NK-92 (cell line): ENCODE results near the gene RNF123.
A peak's percentile ranks its signal among the peaks of the same experiment; 100 is the strongest.

Experiments
- DNase-seq: peaks from one replicate; lab custom pipeline; 2025; ENCODE audit not compliant: unreplicated experiment; lab: John Stamatoyannopoulos, UW

RNF123 gene

DNA sequence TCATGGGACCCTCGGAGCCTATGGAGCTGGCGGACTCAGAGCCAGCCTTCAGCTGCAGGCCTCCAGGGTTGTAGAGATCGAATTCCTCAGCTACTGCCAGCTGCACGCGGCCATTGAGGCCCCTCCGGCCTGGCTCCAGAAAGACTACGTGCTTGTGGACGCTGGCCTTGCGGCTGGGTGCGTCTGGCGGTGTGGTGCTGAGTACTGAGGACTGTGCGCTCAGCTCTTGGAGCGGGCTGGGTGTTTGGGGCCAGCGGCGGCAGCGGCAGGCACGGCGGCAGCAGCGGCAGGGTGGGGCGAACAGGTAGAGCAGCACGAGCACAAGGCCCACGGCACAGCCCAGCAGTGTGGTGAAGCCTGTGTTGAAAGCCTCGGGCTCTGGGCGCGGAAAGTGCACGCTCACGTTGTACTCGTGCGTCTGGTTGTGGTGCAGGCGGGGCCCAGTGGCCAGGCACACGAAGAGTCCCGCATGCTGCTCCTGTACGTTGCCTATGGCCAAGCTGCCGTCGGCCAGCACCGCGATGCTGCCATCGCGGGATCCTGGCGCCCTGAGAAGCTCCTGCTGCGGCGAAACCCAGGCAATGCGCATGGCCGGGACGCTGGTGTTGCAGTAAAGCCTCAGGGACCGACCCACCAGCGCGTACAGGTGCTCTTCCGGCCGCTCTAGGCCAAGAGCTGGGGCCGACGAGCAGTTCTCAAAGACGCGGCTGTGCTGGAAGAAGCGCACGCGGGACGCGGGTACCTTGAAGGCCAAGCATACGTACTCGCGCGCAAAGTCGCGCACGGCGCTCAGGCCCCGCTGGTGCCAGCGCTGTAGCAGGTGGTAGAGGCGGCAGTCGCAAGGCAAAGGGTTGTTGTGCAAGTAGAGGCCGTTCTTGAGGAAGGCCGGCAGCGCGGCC is 28.9 kb downstream of the RNF123 start:
- no peak for DNase-seq

- DNase-seq: no peak
Observed at GRCh38 chr3:49718858-49719213, 29.5 kb downstream of the RNF123 start.

GRCh38 chr3:49719214-49719884 is 30.0 kb downstream of the RNF123 start, which contains the start of gene AMIGO3:
Gene AMIGO3 (minus strand): TSS chr3:49719684. CDS start chr3:49719465, 219 bp downstream.
- DNase-seq: peak; percentile 15

DNA sequence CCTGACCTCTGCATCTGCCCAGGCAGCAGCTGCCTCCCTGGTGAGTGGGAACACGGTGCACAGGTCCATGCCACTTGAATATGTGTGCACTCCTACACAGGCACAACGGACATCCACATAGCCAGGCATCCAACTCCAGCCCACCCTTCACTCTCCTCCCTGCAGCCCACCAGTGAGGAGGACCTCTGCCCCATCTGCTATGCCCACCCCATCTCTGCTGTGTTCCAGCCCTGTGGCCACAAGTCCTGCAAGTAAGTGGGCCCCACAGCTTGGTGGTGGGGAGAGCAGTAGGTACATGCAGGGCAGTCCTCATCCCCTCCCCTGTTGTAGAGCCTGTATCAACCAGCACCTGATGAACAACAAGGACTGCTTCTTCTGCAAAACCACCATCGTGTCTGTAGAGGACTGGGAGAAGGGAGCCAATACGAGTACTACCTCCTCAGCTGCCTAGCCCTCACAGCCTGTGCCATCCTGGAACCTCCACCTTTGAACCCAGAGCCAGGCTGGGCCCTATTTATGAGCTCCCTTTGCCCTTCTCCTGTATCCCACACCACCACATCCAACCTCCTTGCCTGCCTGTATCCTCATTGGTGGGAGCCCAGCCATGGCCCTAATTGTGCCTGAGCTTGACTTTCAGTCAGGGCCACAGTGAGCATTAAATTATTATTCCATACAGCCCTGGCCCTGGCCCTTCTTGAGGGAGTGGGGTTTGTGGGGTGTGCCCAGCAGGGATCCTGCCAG is 31.7 kb downstream of the RNF123 start:
- DNase-seq: no peak

DNA sequence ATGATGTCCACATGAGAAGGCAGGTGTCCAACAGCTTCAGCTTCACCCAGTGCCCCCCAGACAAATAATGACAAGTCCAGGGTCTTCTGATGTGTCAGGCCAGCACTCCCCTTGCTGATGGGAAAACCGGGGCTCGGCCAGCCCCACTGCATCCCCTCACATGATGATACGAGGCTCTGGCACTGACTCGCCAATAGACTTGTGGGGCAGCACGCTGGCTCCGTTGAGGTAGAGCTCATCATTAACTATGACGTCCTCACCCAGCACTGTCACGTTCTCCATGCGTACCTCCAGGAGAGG is 32.2 kb downstream of the RNF123 start:
- no peak for DNase-seq

- DNase-seq: no peak
Observed at GRCh38 chr3:49721896-49722781, 32.8 kb downstream of the RNF123 start.

GRCh38 chr3:49722896-49723295 is 33.5 kb downstream of the RNF123 start:
- no peak for DNase-seq

- DNase-seq: no peak
Observed at GRCh38 chr3:49723296-49723627, 33.9 kb downstream of the RNF123 start.

GRCh38 chr3:49723628-49724551 is 34.5 kb downstream of the RNF123 start, which contains the start of gene GMPPB:
Gene GMPPB (minus strand): TSS chr3:49723951. CDS start chr3:49723726, 225 bp downstream.
- DNase-seq: peak; percentile 68

- no peak for DNase-seq
Observed at GRCh38 chr3:49724586-49724985, 35.2 kb downstream of the RNF123 start.

DNA sequence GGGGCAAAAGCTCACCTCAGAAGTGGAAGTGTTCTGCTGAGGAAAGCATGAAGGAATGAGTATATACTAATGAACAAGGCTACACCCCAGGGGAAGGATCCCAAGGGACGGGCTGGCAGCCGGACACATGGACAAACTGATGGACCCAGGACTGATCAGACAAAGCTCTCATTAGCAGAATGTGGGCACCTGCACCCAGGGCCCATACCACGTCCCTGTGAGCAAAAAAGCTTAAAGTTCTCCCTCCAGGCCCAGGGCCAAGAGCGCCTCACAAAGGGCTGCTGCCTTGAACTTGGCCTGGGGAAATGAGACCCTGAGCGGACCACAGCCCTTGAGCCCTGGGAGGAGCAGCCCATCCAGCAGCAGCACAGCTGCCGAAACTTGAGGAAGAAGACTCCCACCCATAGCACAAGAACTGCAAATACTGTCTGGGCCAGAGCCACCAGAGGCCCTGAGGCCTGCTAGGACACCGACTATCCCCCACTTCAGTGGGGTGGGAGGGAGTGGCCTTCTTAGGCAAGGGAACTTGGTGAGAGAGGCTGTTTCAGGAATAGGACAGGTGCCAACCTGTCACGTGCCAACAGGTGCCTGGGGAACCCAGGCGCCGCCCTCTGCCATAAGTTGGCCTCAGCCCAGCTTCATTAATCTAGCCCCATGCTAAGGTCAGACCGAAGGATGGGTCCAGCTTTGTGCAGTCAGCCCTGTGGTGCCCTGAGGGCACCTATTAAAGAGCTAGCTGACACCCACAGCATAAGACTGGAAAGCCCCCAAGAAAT is 36.7 kb downstream of the RNF123 start:
- DNase-seq: no peak

GRCh38 chr3:49727154-49727923 is 38.0 kb downstream of the RNF123 start:
- no peak for DNase-seq

GRCh38 chr3:49727924-49728361 is 38.6 kb downstream of the RNF123 start:
- no peak for DNase-seq

GRCh38 chr3:49729966-49730609 is 40.7 kb downstream of the RNF123 start:
- DNase-seq: no peak

DNA sequence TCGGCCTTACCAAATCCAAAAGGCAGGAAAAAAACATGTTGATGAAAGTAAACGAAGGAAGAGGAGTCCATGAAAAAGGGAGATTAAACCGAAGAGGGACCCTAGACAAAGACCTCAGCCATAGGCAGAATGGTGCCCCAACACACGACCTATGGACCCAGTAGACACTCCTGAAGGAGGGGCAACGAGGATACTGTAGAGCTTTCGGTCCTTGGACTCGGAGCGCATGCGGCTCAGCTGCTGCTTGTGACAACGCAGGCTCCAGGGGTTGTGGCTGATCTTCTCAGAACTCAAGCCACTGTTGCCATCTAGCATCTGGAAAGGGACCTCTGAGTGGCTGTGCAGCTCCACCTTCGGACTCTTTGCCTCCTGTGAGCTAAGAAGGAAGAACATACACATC is 43.2 kb downstream of the RNF123 start:
- no peak for DNase-seq

DNA sequence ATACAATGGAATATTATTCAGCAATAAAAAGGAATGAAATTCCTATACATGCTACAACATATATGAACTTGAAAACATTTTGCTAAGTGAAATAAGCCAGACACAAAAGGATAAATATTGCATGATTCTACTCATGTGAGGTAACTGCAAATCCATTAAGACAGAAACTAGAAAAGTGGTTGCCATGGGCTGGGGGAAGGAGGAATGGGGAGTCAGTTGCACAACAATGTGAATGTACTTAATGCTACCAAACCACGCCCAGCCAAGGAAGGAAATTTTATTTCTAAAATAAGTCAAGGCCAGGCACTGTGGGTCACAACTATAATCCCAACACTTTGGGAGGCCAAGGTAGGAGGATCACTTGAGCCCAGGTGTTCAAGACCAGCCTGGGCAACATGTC is 44.2 kb downstream of the RNF123 start:
- DNase-seq: no peak

DNA sequence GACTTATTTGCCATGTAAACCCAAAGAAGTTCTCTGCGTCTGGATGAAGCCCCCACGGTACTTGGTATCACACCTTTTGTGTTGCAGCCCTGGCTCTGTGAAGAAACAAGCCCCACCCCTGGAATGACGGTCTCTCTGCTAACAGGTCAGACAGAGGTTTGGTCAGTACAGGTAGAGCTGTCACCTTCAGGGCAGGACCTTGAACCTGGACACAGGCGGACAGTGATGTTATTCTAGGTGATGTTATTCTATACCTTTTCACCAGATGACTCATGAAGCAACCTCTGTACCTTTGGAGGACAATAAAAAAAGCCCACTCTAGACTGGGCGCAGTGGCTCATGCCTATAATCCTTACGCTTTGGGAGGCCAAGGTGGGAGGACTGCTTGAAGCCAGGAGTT is 45.4 kb downstream of the RNF123 start:
- DNase-seq: no peak
